LNCaP clone FGC (cell line): ENCODE measurements around the gene THRSP.
"Not testable (repeated sequence)": the region's sequence is repeated elsewhere in the genome, so short reads cannot be mapped to it uniquely, and the experiment has no call there.

Experiments used
- DNase-seq: peaks from one replicate; pipeline ENCODE4 v3.0.0-alpha.2; 2011; ENCODE audit warnings: low read depth
- H3K4me3 ChIP-seq: 2 replicates; pipeline ENCODE4 v1.5.1; 2011; ENCODE audit warnings: mild to moderate bottlenecking, low read depth, low read length, control low read depth
- TF ChIP-seq, protein P1 (sequence below): IDR thresholded peaks from 2 replicates; pipeline ENCODE4 v1.5.1; 2012; ENCODE audit warnings: mild to moderate bottlenecking; ENCODE audit not compliant: control insufficient read depth, insufficient read depth; ENCODE audit errors: extremely low read depth

The THRSP gene

DNA sequence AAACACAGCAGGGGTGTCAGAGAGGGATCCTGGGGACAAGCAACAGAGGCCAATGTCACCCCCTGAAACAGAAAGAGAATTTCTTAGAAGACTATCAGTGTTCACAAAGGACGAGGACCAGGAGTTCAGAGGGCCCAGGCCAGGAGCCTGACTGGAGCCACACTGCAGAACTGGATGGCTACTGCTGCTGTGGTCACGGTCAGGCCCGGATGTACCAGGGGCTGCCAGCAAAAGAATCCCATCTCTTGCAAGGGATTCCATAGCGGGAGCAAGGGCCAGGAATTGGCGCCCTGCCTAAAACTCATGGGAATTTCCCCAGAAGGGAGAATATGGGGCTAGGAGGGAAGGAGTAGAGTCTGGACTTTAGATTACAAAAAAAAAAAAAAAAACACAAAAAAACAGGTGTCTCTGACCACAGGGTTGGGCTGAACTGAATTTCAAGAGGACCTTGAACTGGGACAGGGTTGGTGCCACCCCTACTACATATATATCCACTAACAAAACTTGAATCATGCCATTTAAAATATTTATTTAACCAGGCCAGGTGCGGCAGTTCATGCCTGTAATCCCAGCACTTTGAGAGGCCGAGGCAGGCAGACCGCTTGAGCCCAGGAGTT, 24.9 kb upstream of the THRSP start:
- H3K4me3 ChIP-seq: no peak overlapping the region
- DNase-seq: no peak
- TF ChIP-seq, protein P1, sequence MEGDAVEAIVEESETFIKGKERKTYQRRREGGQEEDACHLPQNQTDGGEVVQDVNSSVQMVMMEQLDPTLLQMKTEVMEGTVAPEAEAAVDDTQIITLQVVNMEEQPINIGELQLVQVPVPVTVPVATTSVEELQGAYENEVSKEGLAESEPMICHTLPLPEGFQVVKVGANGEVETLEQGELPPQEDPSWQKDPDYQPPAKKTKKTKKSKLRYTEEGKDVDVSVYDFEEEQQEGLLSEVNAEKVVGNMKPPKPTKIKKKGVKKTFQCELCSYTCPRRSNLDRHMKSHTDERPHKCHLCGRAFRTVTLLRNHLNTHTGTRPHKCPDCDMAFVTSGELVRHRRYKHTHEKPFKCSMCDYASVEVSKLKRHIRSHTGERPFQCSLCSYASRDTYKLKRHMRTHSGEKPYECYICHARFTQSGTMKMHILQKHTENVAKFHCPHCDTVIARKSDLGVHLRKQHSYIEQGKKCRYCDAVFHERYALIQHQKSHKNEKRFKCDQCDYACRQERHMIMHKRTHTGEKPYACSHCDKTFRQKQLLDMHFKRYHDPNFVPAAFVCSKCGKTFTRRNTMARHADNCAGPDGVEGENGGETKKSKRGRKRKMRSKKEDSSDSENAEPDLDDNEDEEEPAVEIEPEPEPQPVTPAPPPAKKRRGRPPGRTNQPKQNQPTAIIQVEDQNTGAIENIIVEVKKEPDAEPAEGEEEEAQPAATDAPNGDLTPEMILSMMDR: no peak

DNA sequence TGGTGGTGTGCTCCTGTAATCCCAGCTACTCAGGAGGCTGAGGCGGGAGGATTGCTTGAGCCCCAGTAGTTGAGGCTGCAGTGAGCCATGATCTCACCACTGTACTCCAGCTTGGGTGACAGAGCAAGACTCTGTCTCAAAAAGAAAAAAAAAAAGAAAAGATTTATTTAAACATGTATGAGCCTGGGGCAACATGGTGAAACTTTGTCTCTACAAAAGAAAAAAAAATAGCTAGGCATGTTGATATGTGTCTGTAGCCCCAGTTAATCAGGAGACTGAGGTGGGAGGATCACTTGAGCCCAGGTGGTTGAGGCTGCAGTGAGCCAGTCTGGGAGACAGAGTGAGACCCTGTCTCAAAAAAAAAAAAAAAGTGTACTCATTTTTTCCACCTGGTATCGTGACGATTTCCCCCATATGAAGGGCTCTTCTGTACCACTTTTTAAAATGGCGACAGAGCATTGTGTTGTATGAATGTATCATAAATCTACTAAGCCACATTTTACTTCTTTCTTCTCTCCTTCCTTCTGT, 24.2 kb upstream of the THRSP start:
- H3K4me3 ChIP-seq: no peak overlapping the region
- DNase-seq: no peak
- TF ChIP-seq, protein P1: no peak

DNA sequence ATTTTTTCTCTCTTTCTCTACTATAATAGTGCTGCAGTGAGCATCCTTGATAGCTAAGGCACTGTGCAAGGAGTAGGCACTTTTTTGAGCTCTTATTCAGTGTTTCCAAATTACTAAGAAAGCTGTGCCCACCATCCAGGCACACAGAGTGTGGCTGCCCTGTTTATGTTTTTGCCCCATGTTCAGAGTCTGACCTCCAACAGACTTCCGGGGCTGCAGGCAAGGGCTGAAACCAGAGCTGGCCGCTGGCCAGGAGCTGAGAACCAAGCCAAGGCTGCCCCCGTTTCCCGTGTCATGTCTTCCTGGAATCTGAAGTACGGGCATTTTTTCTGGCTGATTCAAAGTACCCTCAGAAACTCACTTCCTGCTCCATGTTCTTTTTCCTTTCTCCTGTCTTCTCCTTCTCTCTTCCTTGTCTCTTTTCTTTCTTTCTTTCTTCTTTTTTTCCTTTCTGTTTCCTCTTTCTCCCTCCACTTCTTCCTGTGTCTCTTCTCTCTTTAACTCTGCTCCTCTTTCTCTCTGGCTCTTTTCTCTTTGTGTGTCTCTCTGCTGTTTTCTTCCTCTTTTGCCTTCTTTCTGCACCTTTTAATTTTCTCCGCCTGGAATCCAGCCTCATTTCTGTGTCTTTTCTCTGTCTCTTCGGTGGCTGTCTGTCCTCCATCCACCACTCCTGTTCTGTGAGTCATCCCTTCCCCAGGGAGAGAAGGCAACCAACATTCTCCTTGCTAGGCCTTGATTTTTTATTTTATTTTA, 23.6 kb upstream of the THRSP start:
- no peak overlapping the region for H3K4me3 ChIP-seq
- no peak for DNase-seq
- TF ChIP-seq, protein P1: no peak

DNA sequence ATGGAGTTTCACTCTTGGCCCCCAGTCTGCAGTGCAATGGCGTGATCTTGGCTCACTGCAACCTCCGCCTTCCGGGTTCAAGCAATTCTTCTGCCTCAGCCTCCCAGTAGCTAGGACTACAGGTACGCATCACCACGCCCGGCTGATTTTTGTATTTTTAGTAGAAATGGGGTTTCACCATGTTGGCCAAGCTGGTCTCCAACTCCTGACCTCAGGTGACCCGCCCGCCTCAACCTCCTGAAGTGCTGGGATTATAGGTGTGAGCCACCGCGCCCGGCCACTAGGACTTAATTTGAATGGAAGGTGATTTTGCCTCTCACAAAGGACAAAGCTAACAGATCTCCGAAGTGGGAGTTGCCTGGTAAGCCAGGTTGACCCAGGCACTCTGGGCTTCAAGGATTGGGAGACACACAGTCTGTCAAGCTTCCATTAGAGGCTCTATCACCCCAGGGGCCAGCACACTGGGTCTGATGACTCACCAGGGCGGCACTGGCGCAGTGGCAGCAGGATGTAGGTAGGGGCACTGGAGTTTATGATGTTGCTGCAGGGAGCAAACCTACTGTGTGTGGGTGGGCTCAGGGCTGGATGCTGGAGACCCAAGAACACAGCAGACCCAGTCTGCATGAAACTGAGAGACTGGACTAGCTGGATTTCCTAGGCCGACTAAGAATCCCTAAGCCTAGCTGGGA, 22.8 kb upstream of the THRSP start:
- DNase-seq: no peak
- H3K4me3 ChIP-seq: no peak overlapping the region
- TF ChIP-seq, protein P1: no peak

DNA sequence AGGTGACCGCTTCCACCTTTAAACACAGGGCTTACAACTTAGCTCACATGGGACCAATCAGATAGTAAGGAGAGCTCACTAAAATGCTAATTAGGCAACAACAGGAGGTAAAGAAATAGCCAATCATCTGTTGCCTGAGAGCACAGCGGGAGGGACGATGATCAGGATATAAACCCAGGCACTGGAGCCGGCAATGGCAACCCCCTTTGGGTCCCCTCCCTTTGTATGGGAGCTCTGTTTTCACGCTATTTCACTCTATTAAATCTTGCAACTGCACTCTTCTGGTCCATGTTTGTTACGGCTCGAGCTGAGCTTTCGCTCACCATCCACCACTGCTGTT, 22.3 kb upstream of the THRSP start:
- not testable (repeated sequence) for DNase-seq, H3K4me3 ChIP-seq

DNA sequence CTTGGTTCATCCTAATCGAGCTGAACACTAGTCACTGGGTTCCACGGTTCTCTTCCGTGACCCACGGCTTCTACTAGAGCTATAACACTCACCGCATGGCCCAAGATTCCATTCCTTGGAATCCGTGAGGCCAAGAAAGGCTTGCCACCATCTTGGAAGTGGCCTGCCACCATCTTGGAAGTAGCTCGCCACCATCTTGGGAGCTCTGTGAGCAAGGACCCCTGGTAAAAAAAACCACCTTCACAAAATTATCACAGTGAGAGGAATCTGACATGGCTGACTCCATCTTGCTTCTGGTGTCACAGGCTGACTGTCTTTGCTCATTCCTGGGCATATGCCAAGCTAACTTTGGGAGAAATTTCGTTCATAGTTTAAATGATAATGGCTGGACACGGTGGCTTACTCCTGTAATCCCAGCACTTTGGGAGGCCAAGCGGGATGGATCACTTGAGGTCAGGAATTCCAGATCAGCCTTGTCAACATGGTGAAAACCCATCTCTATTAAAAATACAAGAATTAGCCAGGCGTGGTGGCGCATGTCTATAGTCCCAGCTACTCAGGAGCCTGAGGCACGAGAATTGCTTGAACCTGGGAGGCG, 21.7 kb upstream of the THRSP start:
- DNase-seq: no peak
- H3K4me3 ChIP-seq: no peak overlapping the region
- TF ChIP-seq, protein P1: no peak

DNA sequence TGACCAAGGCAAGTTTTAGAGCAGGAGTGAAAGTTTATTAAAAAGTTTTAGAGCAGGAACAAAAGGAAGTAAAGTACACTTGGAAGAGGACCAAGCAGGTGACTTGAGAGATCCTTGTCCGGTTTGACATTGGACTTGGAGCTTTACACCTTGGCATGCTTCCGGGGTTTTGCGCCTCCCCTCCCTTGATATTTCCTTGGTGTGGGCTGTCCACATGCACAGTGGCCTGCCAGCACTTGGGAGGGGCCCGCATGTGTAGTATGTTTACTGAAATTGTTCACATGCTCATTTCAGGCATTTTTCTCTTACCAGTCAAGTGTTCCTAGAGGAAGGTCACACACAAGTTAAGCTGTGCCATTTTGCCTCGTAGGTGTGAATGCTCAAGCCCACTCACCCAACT, 19.0 kb upstream of the THRSP start:
- no peak overlapping the region for H3K4me3 ChIP-seq
- TF ChIP-seq, protein P1: no peak
- no peak for DNase-seq
